CD4-positive, alpha-beta T cell treated with Interleukin-2 at 100 ng/mL for 4 hours (primary cell): ENCODE data around the gene CNOT1.
"Not testable (repeated sequence)": the region's sequence is repeated elsewhere in the genome, so short reads cannot be mapped to it uniquely, and the experiment has no call there.

Source experiments
- DNase-seq: peaks from one replicate; pipeline ENCODE4 v3.0.0-alpha.2; 2020; ENCODE audit warnings: low spot score

CNOT1 gene

DNA sequence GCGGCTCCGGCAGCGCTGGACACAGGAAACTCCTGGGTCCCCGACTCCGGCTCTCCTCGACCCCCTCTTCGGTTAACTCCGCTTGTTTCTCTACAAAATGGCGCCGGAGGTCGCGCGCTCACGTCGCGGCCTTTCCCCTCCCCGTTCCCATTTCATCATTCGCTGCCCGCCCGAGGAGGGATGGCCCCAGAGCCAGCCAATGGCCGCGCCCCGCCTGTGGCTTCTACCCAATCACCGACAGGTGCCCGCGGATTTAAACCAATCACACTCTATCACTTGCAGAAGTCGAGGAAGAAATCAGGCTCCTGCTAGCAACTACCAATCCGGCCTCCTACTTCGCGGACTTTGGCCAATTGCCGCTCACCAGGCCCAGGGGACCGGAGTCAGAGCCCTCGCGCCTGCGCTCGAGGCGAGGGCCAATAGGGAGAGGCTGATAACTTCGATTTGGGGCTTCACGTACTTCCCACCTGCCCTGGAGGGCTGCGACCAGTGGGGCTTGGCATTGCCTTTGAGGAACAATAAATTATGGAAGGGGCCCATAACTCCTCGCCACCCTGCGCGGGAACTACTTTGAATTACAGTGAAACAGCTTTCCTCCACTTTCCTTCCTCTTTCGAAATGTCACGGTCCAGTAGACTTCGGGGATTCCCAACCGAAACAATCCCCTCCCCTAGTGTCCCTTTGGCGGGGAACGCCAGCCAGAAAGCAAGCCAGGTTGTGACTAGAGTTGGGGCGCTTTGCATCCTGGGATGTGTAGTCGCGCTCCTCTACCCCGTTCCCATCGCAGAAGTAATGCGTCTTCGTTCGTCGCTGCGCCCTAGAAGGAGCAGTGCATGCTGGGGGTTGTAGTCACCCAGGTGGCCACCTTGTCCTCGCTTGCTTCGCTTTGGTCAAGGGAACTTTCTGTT, at the start of gene CNOT1:
TSS of gene CNOT1 (minus strand) at position 94 of the 908 bp plus-strand sequence. CDS start 30,489 bp downstream, outside the sequence.
- DNase-seq = peak; percentile 100

DNA sequence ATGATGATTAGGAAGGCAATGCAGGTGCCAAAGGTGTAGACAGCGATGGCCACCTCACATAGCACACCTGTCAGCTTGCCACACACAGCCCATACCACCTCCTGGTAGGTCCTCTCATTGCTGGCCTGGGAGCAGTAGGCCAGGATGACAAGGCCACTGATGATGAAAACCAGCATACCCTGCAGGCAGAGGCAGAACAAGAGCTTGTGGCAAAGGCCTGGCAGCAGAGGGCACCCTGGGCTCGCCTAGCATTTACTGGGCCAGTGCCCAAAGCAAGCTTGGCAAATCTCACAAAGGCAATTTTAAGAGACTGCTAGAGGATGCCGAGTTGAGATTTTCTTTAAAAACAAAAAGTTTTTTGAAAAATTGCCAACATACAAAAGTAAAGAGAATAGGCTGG, 49.1 kb upstream of the CNOT1 start:
- no peak for DNase-seq

- DNase-seq = no peak
These were observed 48.6 kb upstream of the CNOT1 start for GRCh38 chr16:58678269-58678668.

DNA sequence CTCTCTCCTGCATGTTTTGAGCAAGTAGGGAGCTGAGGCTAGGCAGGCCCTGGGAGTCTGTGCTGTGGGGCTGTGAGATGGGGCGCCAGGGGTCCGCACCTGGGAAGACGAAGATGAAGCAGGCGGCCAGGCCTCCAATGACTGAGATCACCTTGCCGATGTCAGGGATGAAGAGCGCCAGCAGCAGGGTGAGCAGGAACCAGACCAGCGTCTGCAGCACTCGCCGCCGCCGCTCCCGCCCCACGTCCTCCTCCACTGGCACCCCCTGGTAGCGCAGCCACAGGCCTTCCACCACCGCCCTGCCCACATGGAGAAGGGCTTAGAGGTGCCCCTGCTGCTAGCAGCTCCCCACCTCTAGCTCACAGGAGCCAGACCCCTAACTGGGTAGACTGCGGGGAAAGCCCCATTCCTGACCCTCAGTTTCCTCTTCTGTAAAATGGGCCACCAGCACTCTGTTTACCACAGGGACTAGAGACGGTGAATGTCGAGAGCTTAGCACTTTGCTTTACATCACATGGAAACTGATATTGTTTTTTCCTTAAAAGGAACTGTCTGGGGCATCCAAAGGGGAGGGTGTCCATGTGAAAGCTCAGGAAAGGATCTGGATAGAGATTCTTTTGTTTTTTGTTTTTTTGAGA, 41.4 kb upstream of the CNOT1 start:
- DNase-seq = no peak

DNA sequence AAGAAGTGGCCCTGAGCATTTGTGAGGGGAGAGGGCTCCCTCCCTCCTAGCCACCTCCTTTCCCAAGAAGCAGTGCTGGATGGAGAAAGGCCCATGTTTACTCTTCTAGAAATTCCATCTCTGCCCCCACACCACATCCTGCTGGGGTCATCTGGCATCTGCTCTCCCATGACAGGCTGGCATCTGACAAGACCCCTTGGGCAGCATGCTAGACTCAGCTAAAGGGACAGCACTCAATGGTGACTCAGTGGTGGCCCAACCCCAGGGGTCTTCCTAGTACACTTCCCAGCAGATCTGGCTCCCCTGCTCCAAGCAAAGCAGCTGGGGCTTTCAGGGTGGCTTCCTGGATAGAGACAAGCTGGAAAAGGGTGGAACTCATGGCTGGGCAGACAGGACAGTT, 40.6 kb upstream of the CNOT1 start:
- DNase-seq = no peak

- no peak for DNase-seq
These were observed 35.6 kb upstream of the CNOT1 start for GRCh38 chr16:58665200-58665599.

DNA sequence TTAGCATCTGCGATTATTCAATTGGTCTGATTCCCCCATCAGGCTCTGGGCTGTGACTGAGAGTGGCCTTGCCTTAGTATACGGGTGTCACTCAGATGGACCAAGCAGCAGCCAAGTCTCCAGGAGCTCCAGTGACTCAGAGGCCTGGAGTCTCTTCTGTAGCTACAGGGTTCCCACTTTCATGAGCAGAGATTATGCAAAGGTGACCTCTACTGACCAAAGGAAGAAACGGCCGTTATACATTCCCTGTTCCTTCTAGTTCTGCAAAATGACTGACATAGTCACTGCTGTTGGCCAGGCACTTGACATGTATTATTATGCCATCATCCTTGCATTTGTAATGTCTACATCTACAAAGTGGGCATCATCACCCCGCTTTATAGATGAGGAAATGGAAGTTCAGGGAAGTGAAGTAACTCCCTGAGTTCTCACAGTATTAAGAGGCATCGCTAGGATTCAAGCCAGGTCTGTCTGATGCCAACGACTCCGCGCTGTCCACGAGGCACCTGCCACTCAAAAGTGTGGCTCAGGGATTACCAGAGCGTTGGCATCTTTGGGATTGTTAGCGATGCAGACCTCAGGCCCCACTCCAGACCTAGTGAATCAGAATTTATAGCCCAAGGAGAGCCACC, 31.7 kb upstream of the CNOT1 start:
- DNase-seq = peak; percentile 18

- not testable (repeated sequence) for DNase-seq
These were observed 30.3 kb upstream of the CNOT1 start for GRCh38 chr16:58659911-58660310.

GRCh38 chr16:58658796-58659211, 29.2 kb upstream of the CNOT1 start:
- no peak for DNase-seq

GRCh38 chr16:58656899-58657298, 27.3 kb upstream of the CNOT1 start:
- DNase-seq = no peak

DNA sequence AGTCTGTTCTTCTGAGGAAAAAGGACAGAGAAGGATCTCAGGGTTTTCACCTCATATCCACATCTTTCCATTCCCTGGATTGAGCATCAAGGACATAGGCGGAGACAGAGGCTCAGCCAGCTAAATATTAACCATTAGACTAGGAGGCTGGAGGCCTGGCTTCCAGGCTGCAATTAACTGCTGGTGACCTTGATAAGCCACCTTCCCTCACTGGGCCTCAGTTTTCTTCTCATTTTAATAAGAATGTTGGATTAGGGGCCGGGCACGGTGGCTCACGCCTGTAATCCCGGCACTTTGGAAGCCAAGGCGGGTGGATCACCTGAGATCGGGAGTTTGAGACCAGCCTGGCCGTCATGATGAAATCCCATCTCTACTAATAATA, 25.6 kb upstream of the CNOT1 start:
- no peak for DNase-seq

GRCh38 chr16:58654560-58655214, 25.1 kb upstream of the CNOT1 start:
- DNase-seq = no peak

DNA sequence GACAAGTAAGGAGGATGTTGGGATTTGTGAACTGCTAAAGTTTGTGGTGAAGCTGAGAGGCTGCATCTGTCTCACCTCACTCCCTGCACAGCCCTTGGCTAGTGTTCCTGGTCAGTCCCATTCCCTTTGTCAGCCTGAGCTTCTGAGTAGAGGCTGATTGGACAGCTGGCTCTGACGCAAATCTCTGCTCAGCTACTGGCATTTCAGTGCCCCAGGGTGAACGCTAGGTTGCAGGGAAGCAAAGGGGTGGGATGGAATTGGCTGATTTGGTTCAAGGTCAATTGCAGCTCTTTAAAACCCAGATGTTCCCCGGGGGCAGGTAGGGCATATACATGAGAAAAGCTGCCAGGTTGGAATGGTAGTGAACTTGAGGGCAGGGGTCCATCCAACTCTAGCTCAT, 23.1 kb upstream of the CNOT1 start:
- DNase-seq = no peak

- no peak for DNase-seq
These were observed 22.3 kb upstream of the CNOT1 start for GRCh38 chr16:58651965-58652348.

- DNase-seq = no peak
These were observed 20.1 kb upstream of the CNOT1 start for GRCh38 chr16:58649707-58650106.

DNA sequence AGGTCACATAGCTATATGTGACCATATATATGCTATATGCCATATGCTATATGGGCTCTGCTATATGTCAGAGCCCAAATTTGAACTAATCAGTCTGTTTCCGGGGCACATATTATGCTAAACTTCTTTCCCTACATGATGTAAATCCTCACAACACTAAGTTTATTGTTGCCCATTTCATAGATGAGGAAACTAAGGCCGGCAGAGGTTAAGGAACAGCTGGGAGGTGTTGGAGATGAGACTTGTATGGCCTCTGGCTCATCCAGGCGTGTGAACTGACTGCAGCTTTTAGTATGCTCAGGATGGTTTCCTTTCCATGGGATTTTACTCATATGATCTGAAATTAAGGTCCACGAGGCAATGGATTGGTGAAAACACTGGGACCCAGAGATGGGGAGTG, 17.5 kb upstream of the CNOT1 start:
- no peak for DNase-seq

DNA sequence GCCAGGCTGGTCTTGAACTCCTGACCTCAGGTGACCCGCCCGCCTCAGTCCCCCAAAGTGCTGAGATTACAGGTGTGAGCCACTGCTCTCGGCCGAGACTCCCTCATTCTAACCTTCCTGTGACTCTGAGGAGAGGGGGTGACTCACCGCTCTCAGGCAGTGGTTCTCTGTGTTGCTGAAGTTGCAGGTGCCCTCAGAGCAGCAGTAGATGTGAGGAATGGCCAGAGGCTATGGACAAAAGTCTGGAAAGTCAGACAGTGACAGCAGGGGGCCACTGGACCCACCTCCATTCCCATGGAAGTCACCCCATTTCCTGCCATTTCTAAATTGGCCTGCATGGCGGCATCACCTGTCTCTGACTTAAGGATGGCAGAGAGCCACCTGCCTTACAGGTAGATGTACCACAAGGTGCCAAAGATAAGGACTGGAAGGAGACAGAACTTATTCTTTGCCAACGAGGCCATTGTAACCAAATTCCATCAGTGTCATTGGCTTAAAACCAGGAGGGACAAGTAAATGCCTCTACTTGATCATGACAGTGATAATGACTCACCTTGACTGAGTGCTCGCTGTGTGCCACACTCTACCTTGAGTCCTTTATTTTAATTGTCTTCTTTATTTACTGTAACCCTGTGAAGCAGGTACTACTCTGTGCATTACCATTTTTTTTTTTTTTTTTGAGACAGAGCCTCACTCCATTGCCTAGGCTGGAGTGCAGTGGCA, 15.3 kb upstream of the CNOT1 start:
- no peak for DNase-seq

DNA sequence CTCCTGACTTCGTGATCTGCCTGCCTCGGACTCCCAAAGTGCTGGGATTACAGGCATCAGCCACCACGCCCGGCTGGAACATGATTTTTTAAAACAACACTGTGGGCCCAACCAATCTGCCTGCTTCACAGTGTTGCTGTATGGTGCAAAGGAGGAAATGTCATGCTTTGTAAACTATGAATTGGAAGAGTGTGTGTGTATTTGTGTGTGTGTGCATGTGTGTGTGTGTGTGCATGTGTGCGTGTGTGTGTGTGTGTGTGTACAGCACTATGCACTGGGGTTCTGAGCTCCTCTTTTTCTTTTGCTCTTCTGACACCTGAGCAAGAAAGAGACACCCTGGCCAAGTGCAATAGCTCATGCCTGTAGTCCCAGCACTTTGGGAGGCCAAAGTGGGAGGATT, 14.5 kb upstream of the CNOT1 start:
- DNase-seq = no peak

- DNase-seq = no peak
These were observed 11.3 kb upstream of the CNOT1 start for GRCh38 chr16:58640949-58641348.

DNA sequence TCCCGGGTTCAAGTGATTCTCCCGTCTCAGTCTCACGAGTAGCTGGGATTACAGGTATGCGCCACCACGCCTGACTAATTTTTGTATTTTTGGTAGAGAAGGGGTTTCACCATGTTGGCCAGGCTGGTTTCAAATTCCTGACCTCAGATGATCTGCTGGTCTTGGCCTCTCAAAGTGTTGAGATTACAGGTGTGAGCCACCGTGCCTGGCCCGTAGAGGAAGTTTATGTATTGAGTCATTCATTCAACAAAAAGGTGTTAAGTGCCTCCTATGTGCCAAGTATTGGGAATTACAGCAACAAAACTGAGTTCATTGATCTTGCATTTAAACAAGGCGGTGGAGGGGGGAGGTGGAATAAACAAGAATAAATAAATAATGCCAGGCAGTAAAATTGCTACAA, 10.2 kb upstream of the CNOT1 start:
- DNase-seq = no peak

- no peak for DNase-seq
These were observed 9.6 kb upstream of the CNOT1 start for GRCh38 chr16:58639230-58639629.
